Prostate gland (tissue), 2 donors: Measurements from ENCODE around the gene IGLL5.

Experiments used
- CTCF ChIP-seq, 4 experiments: fragments of 200-600 bp in 2 of 4; fragments of 450-650 bp in 2 of 4; sonication (generic) in 2 of 4; IDR thresholded peaks; 1 replicate in 3 of 4; 2 replicates in 1 of 4; pipeline ENCODE4 v1.5.1; 2016 to 2019; ENCODE audit warnings: antibody characterized with exemption in 4 of 4, mild to moderate bottlenecking in 2 of 4, moderate library complexity in 2 of 4
- POLR2A ChIP-seq: fragments of 450-650 bp; IDR thresholded peaks from one replicate; pipeline ENCODE4 v1.6.1; 2016; ENCODE audit warnings: antibody characterized with exemption, mild to moderate bottlenecking
- POLR2AphosphoS5 ChIP-seq: sonication (generic); formaldehyde crosslinking; IDR thresholded peaks from one replicate; pipeline ENCODE4 v1.6.1; 2017; ENCODE audit warnings: antibody characterized with exemption

GRCh38 chr22:22923930-22924329 lies 36.3 kb downstream of the IGLL5 start:
- TF ChIP-seq CTCF (IDR thresholded peaks at IDR 0.05) (no peak), POLR2A (no peak), POLR2AphosphoS5 (no peak)
